GM19043 (cell line): ENCODE results near the gene PUM1.

Source experiments
- ATAC-seq: cut with Tn5 transposase; IDR thresholded peaks from one replicate; pipeline ENCODE4 v1.9.1; 2021; ENCODE audit warnings: low read depth; ENCODE audit not compliant: unreplicated experiment

PUM1 gene

GRCh38 chr1:30909365-30910068 lies 156.0 kb downstream of the PUM1 start:
- ATAC-seq = no peak

DNA sequence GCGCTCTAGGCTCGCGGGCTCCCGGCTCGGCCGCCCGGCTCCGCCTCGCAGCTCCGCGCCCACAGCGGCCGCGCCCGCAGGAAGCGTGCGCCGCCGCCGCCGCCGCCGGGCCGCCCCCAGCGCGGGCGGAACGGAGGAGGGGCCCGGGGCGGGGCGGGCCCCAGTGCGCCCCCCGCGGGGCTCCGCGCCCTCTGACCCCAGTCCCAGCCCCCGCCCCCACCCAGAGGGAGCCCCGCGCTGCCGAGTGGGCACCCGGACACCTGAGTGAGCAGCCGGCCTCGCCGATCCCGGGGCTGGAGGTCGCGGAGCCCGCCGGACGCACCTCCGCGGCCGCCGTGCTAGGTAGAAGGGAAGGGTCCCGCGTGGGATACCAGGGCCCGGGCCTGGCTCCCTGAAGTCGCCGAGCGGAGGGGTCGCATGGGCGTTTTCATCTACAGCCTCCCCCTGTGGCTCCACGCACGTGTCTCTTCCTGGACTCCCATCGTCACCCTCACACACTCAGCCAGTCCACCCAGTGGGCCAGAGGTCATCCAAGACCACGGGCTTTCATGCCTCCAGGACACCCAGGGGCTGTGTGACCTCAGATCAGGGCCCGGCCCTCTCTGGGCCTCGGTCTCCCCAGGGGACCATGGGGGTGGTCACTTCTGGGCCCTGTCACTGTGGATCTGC lies 156.7 kb downstream of the PUM1 start, which contains the start of gene SDC3:
SDC3 (minus strand) TSS at position 63 of the 669 bp plus-strand sequence. CDS start 172 bp downstream, outside the sequence.
- no peak for ATAC-seq

GRCh38 chr1:30908316-30908695 lies 157.2 kb downstream of the PUM1 start:
- ATAC-seq = no peak

- ATAC-seq = no peak
Measured at GRCh38 chr1:30907481-30908315, 157.8 kb downstream of the PUM1 start.

GRCh38 chr1:30906631-30907441 lies 158.7 kb downstream of the PUM1 start:
- no peak for ATAC-seq

DNA sequence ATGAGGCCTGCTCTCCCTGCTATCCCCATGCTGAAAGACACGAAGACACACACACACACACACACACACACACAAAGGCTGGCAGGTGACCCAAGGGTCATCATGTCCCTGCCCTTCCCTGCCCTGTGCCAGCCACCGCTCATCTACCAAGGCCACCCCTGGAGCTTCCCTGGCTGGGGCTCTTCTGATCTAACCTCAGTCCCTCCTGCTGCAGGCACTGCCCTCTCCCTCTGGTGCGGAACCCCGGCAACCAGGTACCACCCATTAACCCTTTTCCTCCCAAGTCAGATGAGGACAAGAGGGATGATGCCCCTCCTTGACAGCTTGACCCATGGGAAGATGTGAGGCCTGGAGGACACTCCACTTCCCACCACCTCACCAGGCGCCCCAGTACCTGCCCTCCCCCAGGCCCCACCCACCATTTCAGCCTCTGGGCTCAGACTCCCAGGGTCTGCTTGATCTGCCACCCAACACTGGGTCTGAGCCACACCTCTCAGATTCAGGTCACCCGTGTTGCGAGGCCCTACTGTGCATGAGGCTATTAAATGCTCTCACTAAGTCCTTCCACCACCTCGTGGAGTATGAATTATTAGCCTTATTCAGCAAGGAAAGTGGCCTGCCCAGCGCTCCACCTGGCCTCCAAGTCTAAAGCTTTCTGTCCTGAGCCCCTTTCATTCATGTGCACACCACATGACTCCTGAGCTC lies 159.4 kb downstream of the PUM1 start:
- ATAC-seq = no peak

DNA sequence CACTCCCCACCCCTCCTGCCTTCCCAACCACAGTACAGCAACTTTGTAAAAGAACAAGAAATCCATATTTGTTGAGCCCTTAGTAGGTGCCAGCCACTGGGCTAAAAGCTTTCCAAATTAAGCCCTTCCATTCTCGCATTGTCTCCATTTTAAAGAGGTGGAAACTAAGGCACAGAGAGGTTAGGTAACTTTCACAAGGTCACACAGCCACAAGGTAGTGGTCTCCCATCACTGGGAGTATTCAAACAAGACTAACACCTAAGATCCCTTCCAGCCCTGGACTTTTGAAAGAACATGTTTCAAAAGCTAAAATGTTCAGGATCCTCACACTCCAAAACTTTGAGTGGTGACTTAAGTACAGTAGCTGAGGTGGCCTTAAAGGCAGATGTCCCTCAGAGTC lies 160.1 kb downstream of the PUM1 start:
- ATAC-seq = no peak

DNA sequence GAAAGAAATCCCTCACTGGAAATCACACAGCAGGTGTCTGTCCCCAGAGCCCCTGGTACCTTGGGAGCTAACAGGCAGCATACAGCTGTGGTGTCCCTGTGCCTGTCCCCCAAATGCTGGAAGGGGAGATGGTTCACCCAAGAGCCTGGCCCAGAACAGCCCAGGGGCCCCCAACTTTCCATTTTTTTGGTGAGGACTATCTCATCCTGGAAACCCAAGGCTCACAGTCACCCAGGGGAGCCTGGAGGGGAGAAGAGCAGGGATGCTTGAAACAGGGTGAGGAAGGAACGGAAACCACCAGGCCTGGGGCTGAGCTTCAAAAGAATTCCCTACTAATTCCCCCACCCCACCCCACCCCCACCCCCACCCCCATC lies 160.6 kb downstream of the PUM1 start:
- ATAC-seq = no peak

DNA sequence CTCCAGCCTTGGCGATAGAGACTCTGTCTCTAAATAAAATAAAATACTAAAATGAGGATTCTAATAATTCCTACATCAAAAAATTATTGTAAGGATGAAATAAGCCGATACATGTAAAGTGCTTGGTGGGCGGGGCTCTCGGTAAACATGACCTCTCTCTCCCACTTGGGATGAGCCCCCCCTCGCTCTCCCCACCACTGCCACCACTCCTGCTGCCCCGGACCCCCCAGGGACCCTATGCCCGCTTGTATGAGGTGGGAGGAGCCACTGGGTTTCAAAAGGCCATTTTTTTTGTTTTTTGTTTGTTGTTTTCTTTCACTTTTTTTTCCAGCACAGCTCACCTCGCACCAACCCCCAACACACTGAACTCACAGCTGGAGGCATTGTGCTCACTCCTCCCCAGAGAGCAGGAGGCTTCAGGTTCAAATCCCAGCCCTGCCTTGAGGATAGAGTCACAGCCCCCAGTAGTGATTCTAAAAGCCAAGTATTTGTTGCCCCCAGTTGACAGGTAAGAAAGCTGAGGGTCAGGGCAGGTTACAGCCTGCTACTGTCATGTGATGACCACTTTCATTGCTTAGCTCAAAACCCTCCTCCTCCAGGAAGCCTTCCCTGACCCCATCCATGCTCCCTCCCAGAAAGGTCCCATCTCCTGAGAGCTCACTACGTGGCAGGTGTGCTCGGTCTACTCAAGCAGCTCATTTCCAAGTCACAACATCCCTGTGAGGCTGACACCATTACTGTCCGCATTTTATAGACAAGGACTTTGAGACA lies 161.1 kb downstream of the PUM1 start:
- no peak for ATAC-seq

DNA sequence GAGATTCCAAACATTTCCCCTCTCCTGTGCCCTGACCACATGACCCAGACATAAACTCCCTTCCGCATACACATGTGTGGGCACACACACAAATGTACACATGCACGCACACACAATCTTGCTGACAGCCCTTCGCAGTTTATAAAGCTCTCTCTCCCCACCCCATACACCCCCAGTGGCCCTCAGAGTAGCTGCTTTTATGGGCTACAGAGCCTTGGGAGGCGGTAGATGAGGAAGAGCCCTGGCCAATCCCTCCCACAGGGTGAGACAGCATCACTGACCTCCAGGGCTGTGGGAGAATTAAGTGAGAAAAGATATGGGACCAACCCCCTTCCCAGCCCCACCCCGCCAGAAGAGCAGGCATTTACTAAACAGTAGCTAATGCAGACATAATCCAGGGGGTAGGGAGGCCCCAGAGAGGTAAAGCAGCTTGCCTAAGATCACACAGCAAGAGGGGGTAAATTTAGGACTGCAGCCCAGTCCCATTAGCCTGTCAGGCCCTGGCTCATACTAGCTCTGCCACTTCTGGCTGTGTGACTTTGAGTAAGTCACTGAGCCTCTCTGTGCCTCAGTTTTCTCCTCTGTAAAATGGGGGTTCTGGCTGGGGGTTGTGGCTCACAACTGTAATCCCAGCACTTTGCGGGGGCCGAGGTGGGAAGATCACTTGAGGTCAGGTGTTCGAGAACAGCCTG lies 162.0 kb downstream of the PUM1 start:
- ATAC-seq = no peak

GRCh38 chr1:30902593-30903290 lies 162.8 kb downstream of the PUM1 start:
- ATAC-seq = no peak

DNA sequence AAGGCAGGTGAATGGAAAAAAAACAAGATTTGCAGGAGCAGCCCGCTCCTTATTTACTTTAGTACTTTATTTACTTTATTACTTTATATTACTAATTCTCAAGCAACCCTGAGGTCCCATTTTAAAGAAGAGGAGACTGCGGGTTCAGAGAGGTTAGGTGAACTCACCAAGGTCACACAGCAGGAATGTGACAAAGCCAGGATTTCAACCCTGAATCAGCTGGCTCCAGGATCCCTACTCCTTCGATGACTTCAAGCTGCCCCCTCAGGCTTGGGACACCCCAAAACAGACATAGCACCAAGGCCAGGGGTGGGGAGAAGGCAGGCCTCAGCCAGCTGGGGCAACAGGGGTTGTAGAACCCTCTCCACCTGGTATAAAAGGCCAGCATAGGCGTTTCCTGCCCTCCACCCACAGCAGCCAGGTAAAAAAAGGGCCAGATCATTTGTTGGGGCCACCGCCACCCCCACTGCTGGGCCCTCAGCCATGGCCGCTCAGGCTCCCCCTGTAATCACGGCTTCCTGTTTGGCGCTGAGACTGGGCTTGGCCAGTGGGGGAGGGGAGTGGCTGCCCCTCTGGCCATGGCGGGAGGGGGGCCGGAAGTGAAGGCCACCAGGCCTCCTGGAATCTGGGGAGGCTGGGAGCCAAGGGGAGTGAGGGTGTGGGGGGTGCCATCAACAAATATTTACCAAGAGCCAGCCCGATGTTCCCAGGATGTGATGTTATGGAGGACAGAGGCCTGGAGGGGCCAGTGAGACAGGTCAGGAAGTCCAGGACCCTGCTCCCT lies 163.5 kb downstream of the PUM1 start:
- no peak for ATAC-seq

GRCh38 chr1:30900931-30901560 lies 164.5 kb downstream of the PUM1 start:
- no peak for ATAC-seq

- no peak for ATAC-seq
Measured at GRCh38 chr1:30900486-30900885, 165.0 kb downstream of the PUM1 start.

DNA sequence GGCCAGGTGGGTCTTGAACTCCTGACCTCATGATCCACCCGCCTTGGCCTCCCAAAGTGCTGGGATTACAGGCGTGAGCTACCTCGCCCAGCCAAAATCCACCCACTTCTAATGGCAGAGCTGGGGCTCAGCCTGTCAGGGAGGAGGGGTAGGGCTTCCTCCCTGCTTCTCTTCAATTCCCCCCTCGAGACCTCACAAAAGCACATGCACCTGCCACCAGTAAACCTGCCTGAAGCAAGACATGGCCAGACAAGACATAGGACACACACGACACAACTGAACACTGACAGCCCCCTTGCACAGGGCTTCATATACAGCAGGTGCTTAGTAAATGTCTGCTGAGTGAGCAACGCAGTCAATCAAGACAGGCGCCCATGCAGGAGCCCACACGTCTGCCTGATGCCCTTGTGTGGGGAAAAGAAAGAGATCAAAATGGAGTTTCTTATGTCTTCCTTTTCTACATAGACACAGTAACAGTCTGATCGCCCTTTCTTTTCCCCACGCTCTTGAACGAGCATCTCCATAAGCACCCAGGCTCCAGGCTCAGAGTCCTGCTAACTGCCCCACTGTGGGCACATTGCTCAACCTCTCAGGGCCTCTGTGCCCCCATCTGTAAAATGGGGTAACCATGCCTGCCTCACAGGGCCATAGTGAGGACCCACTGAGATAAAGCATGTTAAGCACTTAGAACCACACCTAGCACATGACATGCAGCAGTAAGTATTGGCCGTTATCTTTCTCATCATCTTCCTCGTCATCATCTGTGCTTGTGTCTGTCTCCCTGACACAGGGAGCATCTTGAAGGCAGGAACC lies 165.7 kb downstream of the PUM1 start:
- no peak for ATAC-seq
